HG02571 (cell line): ENCODE results near the gene SUSD3.
"Not testable (repeated sequence)": the region's sequence is repeated elsewhere in the genome, so short reads cannot be mapped to it uniquely, and the experiment has no call there.

Source experiments
- ATAC-seq: cut with Tn5 transposase; IDR thresholded peaks from one replicate; pipeline ENCODE4 v1.9.1; 2021; ENCODE audit warnings: mild to moderate bottlenecking, moderate library complexity; ENCODE audit not compliant: unreplicated experiment

The SUSD3 gene

GRCh38 chr9:93091453-93092081, 33.1 kb downstream of the SUSD3 start:
- no peak for ATAC-seq

DNA sequence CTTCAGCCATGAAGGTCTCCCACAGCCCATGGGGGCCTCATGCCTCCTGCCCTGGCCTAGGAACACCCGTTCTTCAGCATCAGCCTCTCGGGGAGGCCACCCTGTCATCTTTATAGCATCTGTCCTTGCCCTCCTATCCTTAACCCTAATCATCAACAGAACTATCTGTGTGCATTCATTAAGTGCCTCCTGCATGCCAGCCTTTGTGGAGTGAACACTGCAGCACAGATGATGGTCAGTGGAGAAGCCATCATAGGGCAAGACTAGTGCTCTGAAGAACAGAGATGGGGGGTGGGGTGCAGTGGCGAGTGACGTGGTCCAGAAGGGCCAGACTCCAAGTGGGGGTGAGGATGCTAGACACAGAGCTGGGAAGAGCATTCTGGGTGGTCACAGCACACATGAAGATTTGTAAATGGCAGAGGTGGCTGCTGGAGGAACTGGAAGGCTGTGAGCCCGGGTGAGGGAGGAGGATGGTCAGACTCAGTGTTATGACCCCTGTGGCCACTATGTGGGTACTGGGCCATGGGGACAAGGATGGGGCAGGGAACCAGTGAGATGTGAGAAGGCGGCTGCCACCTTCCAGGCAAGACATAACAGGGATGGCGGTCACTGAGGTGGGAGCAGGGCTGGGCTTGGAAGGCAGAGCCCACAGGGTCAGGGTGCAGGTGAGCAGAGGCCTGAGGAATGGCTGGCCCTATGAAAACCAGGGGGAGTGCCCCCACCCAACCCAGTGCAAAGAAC, 33.9 kb downstream of the SUSD3 start:
- no peak for ATAC-seq

GRCh38 chr9:93093127-93093876, 34.8 kb downstream of the SUSD3 start:
- ATAC-seq = no peak

DNA sequence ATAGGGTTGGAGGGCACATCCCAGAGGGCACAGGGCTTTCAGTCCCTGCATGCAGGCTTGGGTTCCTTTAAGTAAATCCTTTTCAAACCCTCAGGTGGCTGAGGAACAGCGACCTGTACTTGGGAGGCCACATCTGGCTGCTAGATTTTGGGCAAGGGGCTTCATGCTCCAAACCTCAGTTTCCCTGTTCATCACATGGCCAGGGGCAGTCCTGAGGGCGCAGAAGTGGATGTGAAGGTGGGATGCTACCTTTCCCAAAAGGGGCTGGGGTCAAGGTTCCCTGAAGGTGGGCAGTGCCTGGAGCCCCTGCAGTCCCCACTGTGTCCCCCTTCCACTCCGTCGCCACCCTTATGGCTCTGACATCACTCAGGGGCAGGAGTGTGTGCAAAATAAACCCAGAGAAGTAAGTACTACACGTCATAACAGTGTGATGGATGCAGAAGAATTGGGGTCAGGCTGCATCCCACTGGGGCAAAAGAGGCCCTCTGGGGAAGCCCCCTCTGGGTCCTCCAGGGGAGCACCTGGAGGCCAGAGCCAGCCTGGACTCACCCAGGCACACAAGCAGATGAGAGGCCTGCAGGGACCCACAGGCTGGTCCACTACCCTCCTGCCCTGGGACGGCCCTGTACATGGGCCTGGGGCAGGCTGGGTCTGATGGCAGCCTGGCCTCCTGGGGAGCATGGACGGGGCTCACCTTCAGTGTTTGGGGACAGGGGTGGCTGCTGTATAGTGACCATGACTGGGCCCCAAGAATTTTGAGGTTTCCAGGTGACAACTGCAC, 35.6 kb downstream of the SUSD3 start:
- no peak for ATAC-seq

GRCh38 chr9:93094658-93095204, 36.2 kb downstream of the SUSD3 start:
- no peak for ATAC-seq

DNA sequence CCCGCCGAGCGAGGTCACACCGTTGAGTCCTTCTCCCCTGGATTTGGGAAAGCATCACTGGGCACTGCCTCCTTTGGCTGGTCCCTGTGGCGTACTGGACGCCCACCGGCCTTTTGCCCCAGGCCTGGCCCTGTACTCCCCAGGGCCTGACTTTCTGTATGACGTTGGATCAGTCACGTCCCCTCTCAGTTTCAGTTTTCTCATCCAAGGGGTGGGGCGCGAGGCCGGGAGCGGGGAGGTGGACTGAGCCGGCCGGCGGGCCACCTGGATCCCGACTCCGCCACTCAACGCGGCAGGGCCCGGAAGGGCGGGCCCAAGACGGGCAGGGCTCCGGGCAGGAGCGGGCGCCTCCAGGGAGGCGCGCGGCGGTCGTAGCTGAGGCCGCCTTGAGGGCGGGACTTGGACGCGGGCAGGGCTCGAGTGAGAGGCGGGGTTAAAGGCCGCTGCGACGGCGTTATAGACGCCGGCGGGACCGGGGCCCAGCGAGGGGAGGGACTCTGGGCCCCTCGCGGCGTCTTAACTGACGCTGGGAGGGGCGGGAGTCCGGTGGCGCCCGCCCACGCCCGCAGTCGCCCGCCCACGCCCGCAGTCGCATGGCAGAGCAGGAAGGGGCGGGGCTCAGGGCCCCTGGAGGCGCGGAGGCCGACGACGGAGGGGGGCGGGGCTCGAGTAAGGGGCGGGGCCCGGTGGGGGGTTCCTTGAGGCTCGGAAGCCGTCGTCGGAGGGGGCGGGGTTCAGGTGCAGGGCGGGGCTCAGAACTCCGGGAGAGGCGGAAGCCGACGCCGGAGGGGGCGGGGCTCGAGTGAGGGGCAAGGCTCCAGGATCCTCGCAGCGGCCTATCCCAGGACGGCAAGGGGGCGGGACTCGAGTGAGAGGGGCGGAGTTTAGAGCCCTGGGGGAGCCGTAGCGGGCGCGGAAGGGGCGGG, 37.0 kb downstream of the SUSD3 start:
- ATAC-seq = peak; percentile 55

- peak; percentile 45 for ATAC-seq
Measured at GRCh38 chr9:93096131-93096802, 37.8 kb downstream of the SUSD3 start, which contains the start of gene CARD19. TSS of gene CARD19 (plus strand) at chr9:93096217. CDS start at chr9:93096346, 129 bp downstream.

- no peak for ATAC-seq
Measured at GRCh38 chr9:93096811-93097382, 38.4 kb downstream of the SUSD3 start.

DNA sequence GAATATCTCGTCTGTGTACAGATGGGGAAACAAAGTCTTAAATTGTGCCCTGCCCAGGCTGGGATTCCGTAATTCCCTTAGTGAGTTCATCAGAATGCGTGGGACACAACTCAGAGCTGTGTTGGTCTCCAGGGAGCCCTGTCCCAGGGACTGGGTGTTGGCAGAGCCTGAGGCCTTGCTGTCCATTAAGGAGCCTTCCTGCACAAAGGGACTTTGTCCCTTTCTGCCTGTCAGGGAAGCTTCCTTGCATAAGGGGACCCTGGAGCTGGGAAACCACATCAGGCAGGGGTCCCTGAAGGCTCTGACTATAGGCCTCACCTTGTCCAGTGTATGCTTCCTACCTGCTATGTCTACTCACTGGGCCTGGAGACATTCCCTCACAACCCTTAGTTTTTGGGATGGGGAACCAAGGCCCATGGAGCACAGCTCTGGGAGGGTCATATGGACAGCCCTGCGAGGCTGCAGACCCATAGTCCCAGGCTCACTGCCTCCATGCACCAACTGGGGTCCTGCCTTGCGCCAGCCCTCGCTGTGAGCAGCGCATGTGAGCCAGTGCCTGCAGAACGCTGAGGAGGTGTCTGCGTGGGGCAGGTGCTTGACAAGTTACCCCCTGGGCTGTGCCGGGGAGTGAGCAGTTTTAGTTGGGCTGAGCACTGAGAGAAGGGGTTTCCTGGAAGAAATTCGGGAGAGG, 39.2 kb downstream of the SUSD3 start:
- ATAC-seq = no peak

- ATAC-seq = no peak
Measured at GRCh38 chr9:93098236-93098946, 39.9 kb downstream of the SUSD3 start.

- ATAC-seq = no peak
Measured at GRCh38 chr9:93099551-93100275, 41.2 kb downstream of the SUSD3 start.

DNA sequence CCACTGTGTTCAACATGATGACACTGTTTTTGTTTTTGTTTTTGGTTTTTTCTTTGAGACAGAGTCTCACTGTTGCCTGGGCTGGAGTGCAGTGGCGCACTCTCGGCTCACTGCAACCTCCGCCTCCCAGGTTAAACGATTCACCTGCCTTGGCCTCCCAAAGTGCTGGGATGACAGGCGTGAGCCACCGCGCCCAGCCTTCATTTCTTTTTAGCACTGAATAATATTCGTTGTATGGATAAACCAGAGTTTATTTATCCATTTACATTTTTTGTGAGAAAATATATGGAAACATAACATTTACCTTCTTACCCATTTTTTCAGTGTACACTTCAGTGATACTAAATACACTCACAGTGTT, 41.8 kb downstream of the SUSD3 start:
- ATAC-seq = no peak

DNA sequence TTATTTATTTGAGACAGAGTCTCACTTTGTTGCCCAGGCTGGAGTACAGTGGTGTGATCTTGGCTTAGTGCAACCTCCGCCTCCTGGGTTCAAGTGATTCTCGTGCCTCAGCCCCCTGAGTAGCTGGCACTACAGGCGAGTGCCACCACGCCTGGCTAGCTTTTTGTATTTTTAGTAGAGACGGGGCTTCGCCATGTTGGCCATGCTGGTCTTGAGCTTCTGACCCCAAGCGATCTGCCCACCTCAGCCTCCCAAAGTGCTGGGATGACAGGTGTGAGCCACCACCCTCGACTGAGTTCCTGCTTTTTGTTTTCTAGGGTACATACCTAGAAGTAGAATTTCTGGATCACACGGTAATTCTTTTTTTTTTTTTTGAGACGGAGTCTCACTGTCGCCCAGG, 42.6 kb downstream of the SUSD3 start:
- ATAC-seq = not testable (repeated sequence)

GRCh38 chr9:93105620-93106019, 47.1 kb downstream of the SUSD3 start:
- no peak for ATAC-seq

DNA sequence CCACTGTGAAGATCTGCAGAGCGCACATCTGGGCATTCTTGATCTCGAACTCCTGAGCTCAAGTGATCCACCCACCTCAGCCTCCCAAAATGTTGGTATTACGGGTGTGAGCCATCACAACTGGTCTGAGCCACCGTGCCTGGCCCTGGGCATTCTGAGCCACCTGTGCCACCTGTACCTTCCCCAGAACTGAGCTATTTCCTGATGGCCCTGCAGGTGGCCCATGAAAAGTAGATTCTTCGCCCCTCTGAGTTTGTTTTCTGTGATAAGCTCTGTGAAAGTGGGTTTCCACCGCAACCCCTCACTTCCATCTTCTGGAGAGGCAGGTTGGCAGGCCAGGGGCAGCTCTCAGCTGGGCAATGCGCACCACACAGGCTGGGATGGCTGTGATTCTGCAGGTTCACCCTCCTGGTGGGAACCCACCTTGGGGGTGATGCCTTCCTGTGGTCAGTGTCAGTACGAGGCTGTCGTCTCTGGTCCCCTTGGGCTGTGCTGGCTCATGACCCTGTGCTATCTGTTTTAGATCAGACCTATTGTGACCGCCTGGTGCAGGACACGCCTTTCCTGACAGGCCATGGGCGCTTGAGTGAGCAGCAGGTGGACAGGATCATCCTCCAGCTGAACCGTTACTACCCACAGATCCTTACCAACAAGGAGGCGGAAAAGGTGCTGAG, 48.8 kb downstream of the SUSD3 start:
- ATAC-seq = no peak

DNA sequence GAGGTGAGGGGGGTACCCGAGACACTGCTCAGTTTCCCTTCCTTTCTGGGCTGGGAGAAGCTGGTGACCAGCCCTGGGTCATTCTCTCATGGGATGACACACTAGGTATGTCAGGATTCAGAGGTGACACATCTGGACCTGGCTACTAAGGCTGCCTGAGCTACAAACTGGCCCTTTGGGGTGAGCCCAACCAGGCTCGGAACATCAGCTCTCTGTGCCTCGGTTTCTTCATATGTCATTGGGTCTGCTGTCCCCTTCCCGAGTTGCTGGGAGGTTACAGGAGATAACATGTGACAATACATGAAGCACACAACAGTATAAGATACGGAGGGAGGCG, 49.3 kb downstream of the SUSD3 start:
- ATAC-seq = no peak
